HG03025 (cell line): Measurements from ENCODE around the gene TMED4.

Experiments
- ATAC-seq: cut with Tn5 transposase; IDR thresholded peaks from one replicate; pipeline ENCODE4 v1.9.1; 2021; ENCODE audit warnings: mild to moderate bottlenecking, moderate library complexity; ENCODE audit not compliant: unreplicated experiment, low FRiP score

Gene TMED4

DNA sequence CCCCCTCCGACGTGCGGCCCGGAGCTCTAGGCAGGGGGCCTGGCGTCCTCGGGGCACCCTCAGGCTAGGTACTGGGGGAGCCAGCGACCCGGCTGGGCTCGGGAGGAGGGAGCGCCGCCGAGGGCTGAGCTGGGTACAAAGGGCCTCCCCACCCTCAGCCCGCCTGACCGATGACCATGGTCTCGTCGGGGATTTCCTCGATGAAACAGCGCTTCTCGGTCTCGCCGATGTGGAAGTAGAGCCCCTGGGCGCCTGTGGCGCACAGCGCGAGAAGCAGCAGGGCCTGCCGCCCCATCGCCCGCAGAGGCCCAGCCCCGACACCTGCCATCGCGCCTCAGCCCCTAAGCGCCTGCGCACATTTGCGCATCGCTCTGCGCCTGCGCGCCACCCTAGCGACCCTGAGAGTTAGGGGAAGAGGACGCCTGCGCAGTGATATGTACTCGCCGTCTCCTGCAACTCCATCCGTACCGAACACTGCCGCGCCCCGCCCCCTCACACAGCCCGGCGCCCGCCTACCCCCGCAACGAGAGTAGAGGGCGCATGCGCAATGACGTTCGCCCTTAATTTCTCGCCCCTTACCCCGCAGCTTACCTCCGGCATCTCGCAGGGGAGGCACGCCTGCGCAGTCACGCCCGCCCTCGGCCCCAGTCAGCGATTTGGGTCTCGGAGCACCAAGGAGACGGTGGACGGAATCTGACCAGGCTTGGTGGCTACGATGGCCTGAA is at the start of gene TMED4:
TMED4 (minus strand) TSS at position 353 of the 725 bp plus-strand sequence; CDS start at position 328, 25 bp downstream.
- ATAC-seq = peak; percentile 76

GRCh38 chr7:44631458-44632115 is 49.6 kb upstream of the TMED4 start:
- ATAC-seq = no peak

GRCh38 chr7:44630792-44631457 is 48.9 kb upstream of the TMED4 start:
- ATAC-seq = no peak

- no peak for ATAC-seq
Measured at GRCh38 chr7:44629829-44630522, 47.9 kb upstream of the TMED4 start.

DNA sequence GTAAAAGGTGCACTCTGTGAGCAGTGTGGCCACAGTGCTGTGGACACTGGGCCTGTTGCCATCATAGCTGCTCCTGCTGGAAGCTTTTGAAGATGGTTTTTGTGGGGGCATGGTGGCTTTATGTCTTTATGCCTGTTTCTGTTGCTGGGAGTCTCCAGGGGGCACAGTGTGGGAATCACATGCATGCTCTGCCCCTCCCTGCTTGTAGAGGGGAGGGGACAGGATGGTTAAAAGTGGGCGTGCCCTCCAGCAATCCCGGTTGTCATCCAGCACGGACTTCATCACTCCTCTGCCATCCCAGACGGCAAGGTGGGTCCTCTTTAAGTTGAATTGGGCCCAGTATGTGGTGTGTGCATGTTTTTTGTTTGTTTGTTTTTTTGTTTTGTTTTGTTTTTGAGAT is 44.6 kb upstream of the TMED4 start:
- ATAC-seq = no peak

GRCh38 chr7:44625526-44626471 is 43.8 kb upstream of the TMED4 start:
- ATAC-seq = no peak

GRCh38 chr7:44624318-44624717 is 42.3 kb upstream of the TMED4 start:
- ATAC-seq = no peak

DNA sequence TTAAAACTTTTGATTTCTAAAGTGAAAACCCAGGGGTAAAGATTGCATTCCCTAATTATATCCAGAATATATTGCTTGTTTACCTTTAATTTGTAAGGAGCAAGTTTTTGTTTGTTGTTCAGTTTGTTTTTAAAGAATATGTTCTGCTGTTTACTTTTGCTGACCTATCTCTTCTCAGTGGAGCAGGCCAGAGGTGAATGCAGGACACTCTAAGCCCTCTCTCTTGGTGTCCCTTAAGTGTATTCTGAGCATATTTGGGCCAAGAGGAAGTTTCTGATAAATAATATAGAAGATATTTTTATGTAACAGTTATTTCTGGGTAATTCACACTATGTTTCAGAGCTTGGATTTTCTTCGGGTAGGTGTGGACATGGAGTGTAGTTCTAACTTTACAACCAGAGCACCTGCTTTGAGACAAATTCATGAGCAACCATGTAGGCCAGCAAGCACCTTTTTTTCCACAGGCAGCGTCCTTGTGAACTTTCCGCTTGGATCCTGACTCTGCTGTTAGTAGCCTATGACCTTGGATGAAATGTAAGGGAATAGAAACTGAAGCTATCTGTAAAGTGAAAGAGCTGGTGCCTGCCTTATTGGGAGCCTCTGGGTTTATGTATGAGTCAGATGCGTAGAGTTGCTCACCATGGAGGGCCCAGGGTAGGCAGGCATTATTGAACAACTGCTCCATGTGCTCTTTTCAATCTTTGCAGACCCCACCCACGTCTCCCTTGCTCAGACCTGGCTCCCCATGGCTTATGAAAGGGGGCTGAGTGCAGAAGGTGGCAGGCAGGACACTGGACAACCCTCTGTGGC is 40.5 kb upstream of the TMED4 start:
- ATAC-seq = no peak

- ATAC-seq = no peak
Measured at GRCh38 chr7:44621750-44622103, 39.7 kb upstream of the TMED4 start.

- no peak for ATAC-seq
Measured at GRCh38 chr7:44621034-44621749, 39.2 kb upstream of the TMED4 start.

GRCh38 chr7:44618753-44619152 is 36.7 kb upstream of the TMED4 start:
- no peak for ATAC-seq

- no peak for ATAC-seq
Measured at GRCh38 chr7:44618045-44618444, 36.0 kb upstream of the TMED4 start.

DNA sequence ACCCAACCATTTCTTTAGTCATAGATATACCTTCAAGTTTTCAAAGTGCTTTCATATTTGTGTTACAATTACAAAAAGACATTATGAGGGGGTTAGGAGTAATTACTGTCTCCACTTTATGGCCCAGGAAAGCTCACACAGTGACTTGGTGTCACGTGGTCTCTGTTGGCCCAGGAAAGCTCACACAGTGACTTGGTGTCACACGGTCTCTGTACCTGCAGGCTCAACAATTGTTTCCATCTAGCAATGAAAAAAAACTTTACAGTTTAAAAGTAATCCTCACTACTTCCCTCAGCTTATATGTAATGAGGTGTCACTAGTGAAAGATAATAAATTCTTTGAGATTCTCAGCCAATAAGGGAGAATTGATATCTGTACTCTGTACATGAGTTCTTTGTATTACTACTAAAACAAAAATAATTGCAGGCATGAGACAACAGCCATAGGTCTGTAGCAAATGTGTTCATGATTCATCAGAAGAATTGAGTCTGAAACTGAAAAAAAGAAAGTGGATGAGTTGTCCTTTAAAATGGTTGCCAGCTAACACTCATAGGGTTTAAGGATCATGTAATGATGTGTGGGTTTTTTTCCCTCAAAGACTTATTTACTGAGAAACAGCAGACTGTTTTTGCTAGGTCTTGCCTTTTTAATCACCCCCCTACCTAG is 35.3 kb upstream of the TMED4 start:
- no peak for ATAC-seq

GRCh38 chr7:44616545-44616944 is 34.5 kb upstream of the TMED4 start:
- ATAC-seq = no peak

DNA sequence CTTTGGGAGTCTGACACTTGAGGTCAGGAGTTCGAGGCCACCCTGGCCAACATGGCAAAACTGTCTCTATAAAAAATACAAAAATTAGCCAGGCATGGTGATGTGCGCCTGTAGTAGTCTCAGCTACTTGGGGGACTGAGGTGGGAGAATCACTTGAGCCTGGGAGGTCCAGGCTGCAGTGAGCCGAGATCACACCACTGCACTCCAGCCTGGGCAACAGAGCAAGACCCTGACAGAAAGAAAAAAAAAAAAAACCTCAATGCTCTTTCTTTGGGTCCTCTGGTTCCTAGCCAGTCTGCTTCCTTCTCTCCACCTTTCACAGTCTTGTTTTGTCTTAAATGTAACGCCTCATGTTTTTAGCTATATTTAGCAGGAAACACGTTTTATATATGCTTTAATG is 33.8 kb upstream of the TMED4 start:
- no peak for ATAC-seq

GRCh38 chr7:44615149-44615611 is 33.1 kb upstream of the TMED4 start:
- no peak for ATAC-seq

DNA sequence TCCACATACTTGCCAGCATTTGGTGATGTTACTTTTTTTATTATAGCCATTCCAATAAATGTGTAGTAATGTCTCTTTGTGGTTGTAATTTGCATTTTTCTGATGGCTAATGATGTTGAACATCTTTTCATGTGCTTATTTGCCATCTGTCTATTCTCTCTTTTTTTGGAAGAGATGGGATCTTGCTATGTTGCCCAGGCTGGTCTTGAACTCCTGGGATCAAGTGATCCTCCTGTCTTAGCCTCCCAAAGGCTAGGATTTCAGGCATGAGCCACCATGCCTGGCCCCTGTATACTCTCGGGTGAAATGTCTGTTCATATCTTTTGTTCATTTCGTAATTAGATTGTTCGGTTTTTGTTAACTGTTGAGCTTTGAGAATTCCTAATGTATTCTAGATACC is 27.8 kb upstream of the TMED4 start:
- no peak for ATAC-seq
